HG02571 (cell line): ENCODE measurements around the gene BMAL1.
"Not testable (repeated sequence)": the region's sequence is repeated elsewhere in the genome, so short reads cannot be mapped to it uniquely, and the experiment has no call there.

Experiments used
- ATAC-seq: cut with Tn5 transposase; IDR thresholded peaks from one replicate; pipeline ENCODE4 v1.9.1; 2021; ENCODE audit warnings: mild to moderate bottlenecking, moderate library complexity; ENCODE audit not compliant: unreplicated experiment

BMAL1 gene

GRCh38 chr11:13436836-13437235 is 159.2 kb downstream of the BMAL1 start:
- not testable (repeated sequence) for ATAC-seq
